ENCODE results near the gene EXOC6B.

GRCh38 chr2:72210470-72210869, 615.4 kb downstream of the EXOC6B start:
- TF ChIP-seq CTCF (IDR thresholded peaks at IDR 0.05; ENCODE audit: low read depth, low read length) (no peak), EZH2phosphoT487 (IDR thresholded peaks at IDR 0.05; ENCODE audit: low read depth) (no peak)
